Activated CD8-positive, alpha-beta memory T cell treated with anti-CD3 and anti-CD28 coated beads for 24 hours (primary cell): ENCODE results near the gene PSMB7.
A peak's percentile ranks its signal among the peaks of the same experiment; 100 is the strongest.

ENCODE experiments used
- DNase-seq: peaks from one replicate; pipeline ENCODE4 v3.0.0-alpha.2; 2020

Gene PSMB7

DNA sequence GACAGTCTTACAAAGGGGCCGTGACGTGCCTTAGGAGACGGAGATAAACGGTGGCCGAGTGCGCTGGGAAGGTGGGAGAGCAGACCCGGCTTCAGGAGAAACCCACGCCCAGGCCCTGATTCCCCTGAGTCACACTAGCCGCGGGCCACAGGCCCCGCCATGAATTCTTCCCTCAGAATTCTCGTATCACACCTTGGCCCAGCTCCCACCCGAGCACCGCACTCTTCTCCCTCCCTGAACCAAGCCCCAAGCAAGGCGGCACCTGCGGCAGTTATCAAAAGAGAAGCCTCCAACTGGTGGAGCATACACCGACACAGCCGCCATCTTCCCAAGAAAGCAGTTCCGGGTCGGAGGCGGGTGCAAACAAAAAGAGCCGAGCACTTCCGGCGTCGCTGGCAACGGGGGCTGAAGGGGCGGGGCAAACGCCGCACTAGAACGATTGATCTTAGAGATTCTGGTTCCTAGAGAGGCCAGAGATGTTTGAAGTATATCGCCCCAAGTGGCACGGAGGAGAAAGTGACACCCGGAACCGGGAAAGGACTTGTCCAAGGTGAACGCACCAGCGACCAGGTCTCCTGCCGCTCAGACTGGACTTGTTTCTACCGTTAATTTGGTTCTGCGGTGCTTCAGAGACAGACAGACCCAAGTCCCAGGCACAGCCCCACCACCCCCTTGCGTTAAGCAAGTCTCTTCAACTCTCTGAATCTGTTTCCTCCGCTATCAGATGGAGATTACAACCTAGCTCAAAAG, at the start of gene PSMB7:
TSS of gene PSMB7 (minus strand) at position 341 of the 750 bp plus-strand sequence. CDS start at position 324, 17 bp downstream.
- DNase-seq: peak; percentile 100

DNA sequence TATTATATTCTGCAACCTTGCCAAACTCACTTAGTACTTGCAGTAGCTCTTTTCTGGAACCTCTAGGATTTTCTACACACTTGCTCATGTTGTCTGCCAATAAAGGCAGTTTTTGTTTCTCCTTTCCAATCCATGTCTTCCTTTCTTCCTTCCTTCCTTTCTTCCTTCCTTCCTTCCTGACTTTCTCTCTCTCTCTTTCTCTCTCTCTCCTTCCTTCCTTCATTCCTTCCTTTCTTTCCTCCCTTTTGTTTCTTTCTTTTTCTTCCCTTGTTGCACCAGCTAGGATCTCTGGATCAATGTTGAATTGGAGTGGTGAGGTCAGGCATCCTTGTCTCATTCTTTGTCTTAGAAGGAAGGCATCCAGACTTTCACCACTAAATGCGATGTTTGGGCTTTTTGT, 47.5 kb upstream of the PSMB7 start:
- no peak for DNase-seq

DNA sequence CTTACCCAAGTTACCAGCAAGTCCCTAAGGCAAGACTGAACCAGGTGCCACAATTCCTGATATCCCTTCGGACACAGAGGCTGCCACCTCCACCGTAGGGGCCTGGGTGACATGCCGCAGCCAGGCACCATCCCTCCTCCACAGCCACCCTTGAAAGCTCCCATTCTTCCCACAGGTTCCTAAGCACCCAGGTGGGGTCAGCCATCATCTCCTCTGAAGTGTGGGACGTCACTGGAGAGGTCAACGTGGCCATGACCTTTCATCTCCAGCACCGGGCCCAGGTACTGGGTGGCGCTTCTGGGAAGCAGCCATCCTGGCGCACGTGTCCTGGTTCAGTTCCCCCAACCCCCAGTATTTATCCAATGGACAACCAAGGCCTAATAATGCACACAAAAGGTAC, 43.2 kb upstream of the PSMB7 start:
- DNase-seq: no peak

DNA sequence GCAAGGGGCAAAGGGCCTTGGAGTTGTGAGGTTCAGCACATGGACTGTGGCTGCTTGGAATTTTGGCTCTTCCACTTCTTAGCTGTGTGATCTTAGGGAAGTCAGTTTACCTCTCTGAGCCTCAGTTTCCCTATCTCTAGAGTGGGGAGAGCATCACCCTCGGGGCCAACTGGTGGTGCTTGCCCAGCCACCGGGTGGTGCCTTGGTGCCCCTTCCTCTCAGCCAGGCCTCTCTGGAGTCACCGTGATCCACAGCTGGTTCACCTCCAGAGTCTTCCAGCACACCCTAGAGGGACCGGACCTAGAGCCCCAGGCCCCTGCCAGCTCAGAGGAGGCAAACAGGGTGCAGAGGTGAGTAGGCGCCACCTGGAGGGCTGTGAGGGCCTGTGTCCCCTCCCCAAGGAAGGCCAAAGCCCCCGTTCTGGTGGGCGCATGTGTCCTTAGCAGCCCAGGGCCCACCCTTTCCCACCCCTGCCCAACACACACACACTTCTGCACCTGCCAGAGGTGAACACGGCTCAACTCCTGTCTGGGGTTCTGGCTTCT, 42.7 kb upstream of the PSMB7 start:
- DNase-seq: no peak

DNA sequence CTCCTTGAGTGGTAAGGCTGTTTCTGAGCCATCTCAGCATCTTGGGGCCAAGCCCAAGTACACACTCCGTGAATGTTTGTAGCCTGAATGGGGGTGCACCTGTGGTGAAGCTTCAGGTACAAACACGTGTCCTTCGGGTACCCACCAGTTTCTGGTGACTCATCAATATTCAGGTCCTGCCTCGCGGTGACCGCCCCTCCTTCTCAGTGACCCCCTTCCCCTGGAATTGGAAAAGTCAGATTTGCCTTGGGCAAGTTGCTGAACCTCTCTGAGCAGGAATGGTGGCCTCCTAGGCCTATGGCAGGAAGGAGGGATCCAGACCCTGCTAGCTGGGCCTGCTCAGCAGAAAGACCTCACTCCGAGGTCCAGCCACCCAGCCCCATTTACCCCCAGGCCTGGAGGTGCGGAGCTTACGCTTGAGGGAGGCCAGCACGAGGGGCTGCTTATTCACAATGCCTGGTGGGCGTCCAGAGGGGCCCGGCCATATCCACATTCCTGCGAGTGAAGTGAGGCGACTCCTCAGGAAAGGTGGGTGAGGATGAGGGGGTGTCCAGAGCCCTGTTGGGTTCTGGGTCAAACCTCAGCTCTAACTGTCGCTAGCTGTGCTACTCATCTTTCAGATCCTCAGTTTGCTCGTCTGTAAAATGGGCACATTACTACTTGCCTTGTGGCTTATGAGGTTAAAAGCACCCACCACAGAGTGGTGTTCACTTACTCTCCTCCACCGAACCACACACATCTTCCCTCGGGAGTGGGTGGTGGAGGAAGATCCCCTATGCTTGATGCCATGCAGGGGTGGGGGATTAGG, 42.0 kb upstream of the PSMB7 start:
- no peak for DNase-seq

DNA sequence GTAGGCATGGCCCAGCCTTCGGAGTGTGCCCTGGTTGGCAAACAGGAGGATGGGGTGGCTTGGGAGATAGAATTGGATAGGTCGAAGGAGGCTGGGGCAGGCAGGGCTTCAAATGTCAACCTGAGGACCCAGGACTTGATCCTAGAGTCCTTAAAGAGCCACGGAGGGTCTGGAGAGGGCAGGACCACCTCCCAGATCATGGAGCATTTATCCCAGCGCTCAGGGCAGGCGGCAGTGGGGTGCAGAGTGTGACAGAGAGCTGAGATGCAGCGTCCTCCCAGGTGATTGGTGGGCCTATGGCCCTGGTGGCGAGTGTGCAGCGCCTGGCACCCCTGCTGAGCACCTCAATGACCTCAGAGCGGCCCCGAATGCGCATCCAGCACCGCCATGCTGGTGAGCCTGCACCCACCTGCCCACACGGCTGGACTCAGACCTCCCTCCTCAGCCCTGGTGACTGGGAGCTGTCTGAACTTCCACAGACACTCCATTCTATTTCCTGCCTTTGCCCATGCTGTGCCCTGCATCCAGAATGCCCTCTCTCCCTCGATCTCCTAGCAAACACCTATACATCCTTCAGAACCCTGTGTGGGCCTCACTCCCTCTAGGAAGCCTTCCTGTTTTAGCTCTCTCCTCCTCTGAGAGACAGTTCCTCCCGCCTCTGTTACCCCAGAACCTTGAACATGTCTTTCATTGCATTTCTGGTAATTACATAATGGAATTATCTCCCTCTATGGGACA, 41.3 kb upstream of the PSMB7 start:
- no peak for DNase-seq

DNA sequence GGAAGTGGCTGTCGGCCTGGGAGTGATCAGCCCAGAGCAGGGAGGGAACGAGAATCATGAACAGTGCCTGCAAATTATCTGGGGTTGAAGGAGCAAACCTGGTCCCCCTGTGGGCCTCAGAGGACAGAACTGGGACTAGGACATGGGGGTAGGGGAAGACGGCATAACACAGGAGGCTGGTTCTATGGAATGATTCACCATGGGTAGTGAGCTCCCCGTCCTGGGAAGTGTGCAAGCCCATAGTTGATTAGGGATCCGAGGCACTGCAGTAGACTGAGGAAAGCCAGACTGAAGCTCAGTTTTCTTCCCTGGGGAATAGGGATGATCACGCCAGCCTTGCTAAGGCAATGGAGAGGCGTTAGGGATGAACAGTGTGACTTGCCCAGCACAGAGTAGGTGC, 40.6 kb upstream of the PSMB7 start:
- DNase-seq: no peak

DNA sequence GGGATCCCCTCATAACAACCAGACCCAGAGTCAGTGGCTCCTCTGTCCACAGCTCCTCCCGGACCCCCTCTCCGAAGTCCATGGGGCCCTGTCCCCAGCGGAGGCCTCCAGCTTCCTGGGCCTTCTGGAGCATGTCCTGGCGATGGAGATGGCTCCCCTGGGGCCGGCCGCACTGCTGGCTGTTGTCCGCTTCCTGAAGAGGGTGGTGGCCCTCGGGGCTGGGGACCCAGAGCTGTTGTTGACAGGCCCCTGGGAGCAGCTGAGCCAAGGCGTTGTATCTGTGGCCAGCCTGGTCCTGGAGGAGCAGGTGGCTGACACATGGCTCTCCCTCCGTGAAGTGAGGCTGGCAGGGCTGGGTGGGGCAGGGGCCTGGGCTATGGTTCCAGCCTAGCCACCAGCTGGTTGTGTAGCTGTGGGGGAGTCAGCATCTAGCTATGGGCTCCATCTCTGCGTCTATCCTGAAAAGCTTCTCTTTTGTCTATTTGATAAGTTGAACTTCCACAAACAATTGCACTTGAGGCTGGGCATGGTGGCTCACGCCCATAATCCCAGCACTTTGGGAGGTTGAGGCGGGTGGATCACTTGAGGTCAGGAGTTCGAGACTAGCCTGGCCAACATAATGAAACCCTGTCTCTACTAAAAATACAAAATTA, 39.7 kb upstream of the PSMB7 start:
- DNase-seq: no peak

DNA sequence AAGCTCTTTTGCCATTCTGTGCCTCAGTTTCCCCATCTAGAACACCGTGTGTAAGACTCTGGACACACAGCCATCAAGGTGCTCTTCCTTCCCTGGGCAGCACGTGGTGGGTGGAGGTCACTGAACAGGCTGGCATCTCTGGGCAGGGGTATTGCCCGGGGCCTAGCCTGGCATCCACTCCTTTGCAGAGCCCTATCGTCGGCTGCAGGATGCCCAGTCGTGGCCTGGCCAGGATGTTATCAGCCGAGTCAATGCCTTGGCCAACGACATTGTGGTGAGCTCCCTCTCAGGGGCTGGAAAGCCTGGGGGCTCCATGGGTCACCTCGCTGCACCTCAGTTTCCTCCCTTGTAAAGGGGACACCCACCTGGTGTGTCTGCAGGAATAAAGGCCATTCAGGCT, 39.1 kb upstream of the PSMB7 start:
- no peak for DNase-seq

DNA sequence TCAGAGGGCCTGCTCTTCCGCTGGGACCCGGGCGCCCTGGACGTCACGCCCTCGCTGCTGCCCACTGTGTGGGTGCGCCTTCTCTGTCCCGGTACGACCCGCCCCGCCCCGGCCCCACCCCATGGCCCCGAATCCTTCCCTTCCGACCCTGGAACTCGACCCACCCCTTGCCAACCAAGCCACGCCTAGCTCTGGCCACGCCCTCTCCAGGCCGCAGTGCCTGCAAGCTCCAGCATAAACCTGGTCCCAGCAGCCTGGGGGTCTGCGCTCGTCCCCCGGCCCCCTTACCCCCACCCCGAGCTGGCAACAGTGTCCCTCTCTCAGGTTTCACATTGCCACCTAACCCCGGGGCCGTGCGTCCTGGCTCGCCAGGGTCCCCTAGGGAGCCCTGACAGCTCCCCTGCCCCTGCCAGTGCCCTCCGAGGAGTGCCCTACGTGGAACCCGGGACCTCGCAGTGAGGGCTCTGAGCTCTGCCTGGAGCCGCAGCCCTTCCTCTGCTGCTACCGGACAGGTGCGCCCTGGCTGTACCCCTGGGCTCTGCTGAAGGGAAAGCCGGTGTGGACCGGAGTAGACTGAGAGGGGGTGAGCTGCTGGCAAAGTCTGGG, 38.4 kb upstream of the PSMB7 start:
- no peak for DNase-seq

DNA sequence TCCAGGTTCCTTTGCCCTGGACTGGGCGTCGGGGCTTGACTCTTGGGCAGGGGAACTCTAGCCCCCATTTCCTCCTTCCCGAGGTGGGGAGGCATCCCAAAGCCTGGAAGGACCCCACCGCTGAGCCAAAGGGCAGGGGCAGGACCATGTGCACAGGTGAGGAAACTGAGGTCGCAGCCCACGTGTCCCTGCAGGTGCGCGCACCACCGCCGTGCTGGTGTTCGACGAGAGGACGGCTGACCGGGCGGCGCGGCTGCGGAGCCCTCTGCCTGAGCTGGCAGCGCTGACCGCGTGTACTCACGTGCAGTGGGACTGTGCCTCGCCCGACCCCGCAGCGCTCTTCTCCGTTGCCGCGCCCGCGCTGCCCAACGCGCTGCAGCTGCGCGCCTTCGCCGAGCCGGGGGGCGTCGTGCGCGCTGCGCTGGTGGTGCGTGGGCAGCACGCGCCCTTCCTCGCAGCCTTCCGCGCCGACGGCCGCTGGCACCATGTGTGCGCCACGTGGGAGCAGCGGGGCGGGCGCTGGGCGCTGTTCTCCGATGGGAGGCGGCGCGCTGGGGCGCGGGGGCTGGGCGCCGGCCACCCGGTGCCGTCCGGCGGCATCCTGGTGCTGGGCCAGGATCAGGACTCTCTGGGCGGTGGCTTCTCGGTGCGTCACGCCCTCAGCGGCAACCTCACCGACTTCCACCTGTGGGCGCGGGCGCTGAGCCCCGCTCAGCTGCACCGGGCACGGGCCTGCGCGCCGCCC, 37.8 kb upstream of the PSMB7 start:
- no peak for DNase-seq

DNA sequence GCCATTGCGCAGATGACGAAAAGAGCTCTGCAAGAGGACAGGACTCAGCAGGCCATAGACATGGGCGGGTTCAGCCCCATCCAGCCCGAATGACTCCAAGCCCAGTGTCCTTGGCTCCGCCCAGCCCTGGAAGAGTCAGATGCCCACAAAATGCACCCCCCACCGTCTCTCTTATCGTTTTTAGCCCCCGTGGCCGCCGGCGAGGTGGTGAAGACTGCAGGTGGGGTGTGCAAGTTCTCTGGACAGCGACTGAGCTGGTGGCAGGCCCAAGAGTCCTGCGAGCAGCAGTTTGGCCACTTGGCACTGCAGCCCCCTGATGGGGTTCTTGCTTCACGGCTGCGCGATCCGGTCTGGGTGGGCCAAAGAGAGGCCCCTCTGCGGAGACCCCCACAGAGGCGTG, 37.1 kb upstream of the PSMB7 start:
- no peak for DNase-seq

DNA sequence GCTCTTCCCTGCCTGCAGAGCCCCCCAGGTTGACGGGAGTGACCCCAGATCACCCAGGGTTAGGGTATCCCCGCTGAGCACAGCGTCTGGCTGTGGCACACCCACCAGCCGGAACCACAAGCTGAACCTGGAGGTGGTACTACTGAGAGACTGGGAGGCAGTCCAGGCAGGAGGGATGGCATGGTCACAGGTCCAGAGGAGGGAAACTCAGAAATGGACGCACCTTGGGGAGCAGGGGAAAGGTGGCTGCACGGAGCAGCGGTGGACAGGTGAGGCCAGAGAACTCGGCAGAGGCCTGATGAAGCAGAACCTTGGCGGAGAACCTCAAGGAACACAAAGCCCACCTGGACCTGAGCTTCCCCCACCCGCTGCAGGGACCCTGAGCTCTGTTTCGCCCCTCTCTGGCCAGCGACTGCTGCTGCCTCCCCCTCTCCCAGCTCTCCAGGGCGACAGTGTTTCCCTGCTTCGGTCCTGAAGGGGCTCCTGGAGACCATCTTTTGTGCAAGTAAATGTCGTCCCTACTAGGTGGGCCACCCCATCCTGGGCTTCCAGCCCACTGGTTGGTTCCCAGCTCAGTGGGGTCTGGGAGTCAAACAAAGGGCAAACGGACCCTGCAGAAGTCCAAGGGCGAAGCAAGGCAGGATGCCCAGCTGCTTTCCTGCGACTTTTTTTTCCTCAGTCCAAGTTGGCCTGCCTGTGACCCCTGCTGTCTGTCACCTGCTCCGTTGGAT, 35.9 kb upstream of the PSMB7 start:
- DNase-seq: no peak

DNA sequence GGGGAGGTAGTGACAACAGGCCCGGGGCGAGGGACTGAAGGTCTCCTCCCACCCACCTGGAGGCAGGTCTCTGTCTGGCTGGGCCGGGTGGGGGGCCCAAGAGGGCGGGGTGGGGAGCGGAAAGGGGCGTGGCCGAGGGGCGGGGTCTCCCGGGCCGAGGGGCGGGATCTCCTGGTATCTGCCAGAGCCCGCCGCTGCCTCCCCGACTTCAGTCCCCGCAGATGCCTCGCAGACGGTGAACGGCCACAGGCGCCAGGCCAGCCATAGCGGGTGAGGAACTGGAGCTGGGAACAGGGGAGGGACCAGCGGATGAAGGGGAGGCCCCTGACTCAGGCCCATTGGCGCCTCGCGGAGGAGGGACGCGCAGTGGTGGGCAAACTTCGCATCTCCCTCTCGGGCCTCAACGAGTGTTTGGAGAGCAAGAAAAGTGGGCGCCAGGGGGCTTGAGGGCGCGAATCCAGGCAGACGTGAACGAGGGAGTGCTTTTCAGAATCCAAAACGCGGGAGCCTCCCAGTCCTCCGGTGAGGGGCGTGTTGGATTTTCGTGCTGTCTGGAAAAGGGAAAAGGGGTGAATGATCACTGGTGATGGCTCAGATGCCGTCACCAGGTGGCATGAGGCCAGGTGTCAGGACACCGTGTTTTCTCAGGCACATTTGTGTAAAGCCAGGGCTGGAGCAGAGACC, 35.1 kb upstream of the PSMB7 start, which contains the start of gene ADGRD2:
TSS of gene ADGRD2 (plus strand) at position 211 of the 684 bp plus-strand sequence. CDS start 1,216 bp downstream, outside the sequence.
- DNase-seq: no peak

DNA sequence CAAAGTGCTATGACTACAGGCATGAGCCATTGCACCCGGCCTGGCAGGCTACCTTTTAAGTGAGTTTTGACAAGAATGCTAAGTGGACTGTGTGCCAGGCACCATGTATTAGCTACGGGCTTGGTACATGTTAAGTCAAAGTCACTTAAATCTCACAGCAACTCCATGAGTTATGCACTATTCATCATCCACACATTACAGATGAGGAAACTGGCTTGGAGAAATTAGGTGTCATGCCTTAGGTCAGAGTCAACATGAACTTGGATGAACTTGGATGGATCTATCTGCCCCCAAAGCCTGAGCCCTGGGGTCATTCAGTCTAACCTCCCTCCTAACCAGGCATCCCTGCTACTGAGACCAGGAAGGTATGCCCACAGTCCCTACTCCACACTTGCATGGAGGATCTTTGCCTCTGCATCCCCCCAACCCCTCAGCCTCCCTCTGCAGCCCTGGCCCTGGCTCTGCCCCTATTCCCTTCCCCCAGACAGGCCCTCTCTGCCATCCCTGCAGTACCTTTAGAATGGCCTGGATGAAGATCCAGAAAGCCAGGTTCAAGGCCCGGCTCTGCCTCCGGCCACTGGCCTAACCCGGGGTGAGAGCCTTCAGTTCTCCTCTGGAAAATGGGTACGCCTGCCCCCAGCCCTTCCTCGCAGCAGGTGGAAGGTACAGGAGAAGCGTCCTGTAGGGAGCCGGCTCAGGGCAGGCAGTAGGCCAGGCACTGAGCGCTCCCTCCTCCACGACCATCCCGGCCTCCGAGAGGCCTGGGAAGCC, 34.3 kb upstream of the PSMB7 start:
- no peak for DNase-seq

DNA sequence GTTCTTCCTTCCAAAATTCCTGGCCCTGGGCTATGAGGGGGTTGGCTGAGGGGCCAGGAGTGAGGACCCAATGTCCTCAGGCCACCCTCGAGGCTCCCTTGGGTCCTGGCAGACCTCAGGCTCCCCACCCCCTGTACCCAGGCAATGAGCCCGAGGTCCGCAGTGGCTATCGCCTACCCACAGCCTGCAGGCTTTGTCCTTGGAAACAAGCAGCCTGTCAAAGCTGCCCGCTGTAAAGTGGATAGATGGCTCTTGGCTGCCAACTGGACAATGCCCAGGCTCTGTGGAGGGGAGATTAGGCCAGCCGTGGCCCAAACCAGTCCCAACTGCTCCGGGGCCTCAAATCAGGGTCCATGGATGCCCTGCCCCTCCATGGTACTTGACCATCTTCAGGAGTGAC, 32.8 kb upstream of the PSMB7 start:
- DNase-seq: no peak

DNA sequence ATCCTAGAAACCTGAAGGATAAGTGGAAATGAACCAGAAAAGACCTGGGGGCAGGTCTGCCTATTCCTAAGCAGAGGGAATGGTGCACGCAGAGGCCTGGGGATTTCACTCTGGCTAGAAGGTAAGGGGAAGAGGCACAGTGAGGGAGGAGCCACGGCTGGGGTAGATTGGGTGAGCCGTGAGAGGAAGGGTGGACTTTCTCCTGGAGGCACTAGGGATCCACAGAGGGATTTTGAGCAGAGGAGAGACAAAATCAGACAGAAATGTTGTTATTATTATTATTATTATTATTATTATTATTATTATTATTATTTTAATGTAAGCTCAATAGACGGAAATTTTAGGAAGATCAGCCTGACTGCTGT, 32.0 kb upstream of the PSMB7 start:
- DNase-seq: no peak

DNA sequence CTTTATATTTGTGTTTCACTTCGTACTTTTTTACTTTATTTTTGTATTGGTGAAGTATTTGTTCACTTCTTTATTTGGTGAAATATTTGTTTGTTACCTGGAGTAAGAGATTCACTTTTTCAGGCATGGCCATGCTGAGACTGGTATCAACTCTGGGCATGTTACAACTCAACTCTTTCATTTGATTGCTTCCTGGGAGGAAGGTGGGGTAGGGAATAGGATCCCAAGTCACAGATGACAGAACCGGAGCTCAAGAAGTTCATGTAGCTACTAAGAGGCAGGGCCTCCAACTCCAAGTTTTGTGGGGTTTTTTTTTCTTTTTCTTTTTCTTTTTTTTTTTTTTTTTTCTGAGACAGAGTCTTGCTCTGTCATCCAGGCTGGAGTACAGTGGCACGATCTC, 28.9 kb upstream of the PSMB7 start:
- no peak for DNase-seq

DNA sequence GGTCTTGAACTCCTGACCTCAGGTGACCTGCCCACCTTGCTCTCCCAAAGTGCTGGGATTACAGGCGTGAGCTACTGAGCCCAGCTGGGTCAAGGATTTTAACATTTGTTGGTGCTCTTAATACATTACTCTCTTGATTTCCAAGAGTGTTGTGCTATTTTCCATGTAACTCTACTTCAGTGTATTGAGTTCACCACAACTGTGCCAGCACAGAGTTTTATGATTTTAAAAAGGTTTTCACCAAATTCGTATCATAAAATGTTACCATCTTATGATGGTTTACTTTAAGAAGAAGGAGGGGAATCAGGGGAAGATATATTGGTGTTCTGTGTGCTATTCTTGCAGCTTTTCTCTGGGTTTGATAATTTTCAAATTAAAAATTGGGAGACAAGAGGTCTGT, 28.4 kb upstream of the PSMB7 start:
- no peak for DNase-seq
